Left colon (tissue), 2 donors: ENCODE data around the gene SCYL1. TPM values are rescaled to one million over a fixed set of nuclear protein-coding genes. Genes with fewer than 3 reads are reported as not detected.
"Not testable (repeated sequence)": the region's sequence is repeated elsewhere in the genome, so short reads cannot be mapped to it uniquely, and the experiment has no call there.

Experiments used
- ATAC-seq: fragments of 200-7000 bp; cut with Tn5 transposase; one replicate; pipeline ENCODE4 v1.9.1; 2020; ENCODE audit warnings: mild to moderate bottlenecking, moderate library complexity
- DNase-seq, 2 donors: peaks; one replicate each; pipeline ENCODE4 v3.0.0-alpha.2; 2020
- intact Hi-C, 2 donors: fragments of 100-400 bp; cut with DNase I in 1 of 2; cut with micrococcal nuclease in 1 of 2; formaldehyde crosslinking; loops; one replicate each; pipeline versions ENCODE4 v1.11.2 to v1.14.0; 2022; cut with DNase I, micrococcal nuclease
- total RNA-seq, 2 donors: library from RNA; stranded (reverse); fragmentation: NEBNext Ultra II Directional; extraction: Animal tissue kit (Norgen Biotek cat#: 25700); gene quantifications; one replicate each; pipeline ENCODE4 v1.2.1, GENCODE V29; 2021
- donor health status: DM: no; HTN: no; CAD: no.
- donor health status: DM: yes; HTN: yes; CAD: no.

SCYL1 gene
- total RNA-seq, 2 donors from 2014 or later: 58.4 to 70.8 TPM

DNA sequence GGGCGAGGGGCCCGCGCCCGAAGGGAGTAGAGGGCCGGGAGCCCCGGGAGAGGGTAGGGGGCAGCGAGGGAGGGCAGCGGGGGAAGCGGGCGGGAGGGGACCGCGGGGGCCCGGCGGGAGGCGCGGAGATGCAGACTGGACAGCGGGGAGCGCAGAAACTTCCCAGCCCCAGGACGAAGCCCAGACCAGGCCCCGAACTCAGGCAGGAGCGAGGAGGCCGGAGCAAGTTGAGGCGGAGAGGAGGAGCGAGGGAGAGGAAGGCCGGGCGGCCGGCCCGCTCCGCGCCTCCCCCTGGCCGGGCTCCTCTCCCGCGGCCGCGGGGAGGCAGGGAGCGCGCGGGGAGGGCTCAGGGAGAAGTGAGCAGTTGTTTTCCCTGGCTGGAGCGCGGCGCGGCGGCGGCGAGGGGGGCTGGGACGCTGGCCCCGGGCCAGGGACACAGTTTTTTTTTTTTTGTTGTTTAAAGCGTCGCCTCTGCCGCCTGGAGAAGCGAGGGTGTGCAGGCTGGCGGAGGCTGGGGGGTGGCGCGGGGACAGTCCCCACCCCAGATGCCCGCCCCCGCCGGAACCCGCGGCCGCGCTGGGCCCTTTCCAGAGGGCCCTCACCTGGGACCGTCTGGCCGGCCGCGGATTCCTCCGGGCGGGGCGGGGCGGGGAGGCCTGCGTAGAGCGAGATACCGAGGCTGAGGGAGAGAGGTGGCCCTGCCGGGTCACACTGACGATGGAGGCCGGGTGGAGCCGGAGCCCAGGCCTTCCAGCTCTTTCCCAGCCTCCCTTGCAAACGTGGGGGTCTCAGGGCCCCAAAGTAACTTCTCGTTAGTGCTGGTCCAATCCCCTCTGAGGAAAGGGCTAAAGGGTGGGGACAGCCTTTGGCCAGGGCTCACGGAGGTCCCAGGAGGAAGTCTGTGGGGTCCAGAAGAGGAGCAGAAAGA, 33.4 kb downstream of the SCYL1 start, which contains the start of gene LTBP3:
TSS of gene LTBP3 (minus strand) at position 358 of the 928 bp plus-strand sequence. CDS start 400 bp downstream, outside the sequence.
- peak in 1 of 2 donors; percentile 64 for DNase-seq
- intact Hi-C loops: no loop called here
- peak; percentile 63 for ATAC-seq

DNA sequence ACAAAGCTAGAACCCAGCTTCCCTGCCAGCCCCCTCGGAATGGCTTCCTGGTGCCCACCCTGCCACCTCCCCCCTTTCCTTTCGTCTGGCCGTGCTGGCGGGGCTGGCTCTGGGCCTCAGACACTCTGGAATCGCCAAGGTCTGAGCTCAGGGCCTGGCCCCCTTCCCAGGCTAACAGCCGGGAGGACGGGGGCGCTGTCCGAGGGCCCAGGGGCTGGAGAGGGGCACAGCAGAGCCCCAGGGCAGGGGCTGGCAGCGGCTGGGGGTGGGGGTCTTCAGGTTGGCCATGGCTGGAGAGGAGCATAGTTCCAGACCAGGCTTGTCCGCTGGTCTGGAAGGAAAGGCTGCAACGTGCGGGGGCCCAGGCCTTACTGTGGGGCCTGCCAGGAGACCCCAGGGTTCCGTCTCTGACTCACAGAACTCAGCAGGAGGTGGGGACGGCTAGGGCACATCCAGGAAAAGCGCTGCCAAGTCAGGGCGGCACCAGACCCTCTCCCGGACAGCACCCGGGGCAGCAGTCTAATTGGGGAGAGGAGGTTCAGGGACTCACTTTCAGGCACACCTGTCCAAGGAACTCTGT, 34.1 kb downstream of the SCYL1 start:
- intact Hi-C loops: no loop called here
- no peak for ATAC-seq
- peak in 1 of 2 donors; percentile 47 for DNase-seq

DNA sequence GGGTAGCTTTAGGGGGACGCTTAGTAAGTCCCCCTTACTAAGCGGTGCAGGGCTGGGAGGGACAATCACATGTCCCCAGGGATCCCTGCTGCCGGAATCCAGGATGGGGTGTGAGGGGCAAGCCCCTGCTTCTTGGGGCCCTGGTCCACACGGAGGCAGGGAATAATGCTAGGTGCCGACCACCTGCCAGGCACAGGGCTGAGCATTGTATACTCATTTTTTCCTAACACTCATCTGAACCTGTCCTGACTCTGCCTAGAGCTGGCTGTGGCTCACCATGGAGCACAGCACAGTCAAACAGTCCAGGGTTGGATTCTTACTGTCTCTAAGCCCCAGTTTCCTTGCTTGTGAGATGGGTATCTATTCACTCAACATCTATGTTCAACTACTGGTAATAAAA, 34.7 kb downstream of the SCYL1 start:
- no peak for DNase-seq
- intact Hi-C loops: no loop called here
- no peak for ATAC-seq

DNA sequence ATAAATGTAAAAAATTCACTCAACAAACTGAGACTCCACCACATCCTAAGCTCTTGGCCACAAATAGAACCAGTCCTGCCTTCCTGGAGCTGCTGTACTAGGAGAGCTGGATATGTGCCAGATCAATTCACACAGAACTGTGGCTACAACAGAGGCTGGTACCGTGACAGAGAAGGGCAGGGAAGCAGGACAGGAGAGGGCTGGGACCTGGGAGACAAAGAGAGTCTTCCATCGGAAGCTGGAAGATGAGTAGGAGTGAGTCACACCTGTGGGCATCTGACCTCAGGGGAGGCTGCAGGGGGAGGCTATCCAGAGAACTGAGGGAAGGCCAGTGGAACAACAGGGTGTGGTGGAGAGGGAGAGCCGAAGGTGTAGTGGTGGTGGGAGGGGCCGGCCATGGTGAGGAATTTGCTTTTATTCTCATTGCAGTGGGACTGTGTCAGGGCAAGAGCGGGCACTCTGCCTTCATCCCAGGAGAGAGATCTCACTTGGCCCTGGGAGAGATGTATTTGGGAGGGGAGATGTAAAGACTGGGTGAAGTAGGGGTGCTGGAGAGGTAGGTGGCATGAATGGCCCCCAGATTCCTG, 35.2 kb downstream of the SCYL1 start:
- intact Hi-C loops: loop anchor here in 1 of 2 donors (10.0 kb wide), 1 partner anchor 65 kb away; no protein-coding TSS in a partner anchor
- peak; percentile 61 for ATAC-seq
- peak; percentile 46 to 70 for DNase-seq

DNA sequence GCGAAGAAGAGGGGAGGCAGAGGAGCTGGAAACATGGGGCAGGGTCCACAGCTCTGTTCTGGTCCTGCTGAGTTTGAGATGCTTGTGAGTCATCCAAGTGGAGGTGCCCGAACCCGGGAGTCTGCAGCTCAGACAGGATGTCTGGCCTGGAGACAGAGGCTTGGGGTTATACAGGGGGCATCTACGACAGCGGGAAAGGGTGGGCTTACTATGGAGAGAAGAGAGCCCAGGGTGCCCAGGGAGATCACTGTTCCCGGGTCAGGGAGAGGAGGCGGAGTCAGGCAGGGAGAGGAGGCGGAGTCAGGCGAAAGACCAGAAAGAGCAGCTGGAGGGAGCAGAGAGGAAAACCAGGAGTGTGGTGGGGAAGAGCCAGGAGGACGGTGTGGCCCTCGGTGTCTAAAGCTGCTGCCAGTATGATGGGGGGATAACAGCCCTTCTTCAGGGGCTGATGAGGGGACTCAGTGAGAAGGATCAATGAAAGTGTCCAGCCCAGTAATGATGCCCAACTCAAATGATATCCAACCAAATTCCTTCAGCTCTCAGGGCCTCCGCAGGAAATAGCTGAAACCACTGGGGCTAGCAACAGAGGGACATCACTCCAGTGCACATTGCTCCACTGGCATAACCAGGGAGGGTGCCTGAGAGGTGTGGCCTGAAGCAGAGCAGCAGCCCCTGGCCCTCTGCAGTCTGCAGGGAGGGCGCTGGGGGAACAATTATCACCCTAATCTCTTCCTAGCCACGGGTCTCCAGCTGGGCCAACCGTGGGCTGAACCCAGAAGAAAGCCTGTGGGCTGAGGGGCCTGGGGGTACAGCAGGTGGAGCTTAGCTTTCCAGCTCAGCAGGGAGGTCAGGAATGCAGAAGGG, 35.9 kb downstream of the SCYL1 start:
- DNase-seq: peak in 1 of 2 donors; percentile 62
- intact Hi-C loops: loop anchor here in 1 of 2 donors (10.0 kb wide), 1 partner anchor 64 kb away; no protein-coding TSS in a partner anchor
- peak; percentile 28 for ATAC-seq

DNA sequence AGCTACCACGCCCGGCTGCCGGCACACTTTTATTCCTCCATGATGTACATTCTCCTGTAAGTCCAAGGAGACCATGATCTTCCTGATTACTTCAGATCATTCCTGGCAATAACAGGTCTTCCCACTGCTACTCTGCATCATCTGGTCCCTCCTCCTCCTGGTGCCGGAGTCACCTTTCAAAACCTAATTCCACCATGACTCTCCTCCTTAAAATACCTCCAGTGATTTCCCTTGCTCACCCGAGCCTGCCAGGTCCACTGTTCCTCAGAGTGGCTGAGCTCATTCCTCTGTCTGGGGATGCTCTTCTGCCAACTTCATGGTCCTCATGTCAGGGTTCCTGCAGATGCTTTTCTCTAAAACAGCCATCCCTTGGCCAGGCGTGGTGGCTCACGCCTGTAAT, 37.1 kb downstream of the SCYL1 start:
- ATAC-seq: no peak
- intact Hi-C loops: loop anchor here in 1 of 2 donors (10.0 kb wide), 1 partner anchor 63 kb away; no protein-coding TSS in a partner anchor
- DNase-seq: no peak

DNA sequence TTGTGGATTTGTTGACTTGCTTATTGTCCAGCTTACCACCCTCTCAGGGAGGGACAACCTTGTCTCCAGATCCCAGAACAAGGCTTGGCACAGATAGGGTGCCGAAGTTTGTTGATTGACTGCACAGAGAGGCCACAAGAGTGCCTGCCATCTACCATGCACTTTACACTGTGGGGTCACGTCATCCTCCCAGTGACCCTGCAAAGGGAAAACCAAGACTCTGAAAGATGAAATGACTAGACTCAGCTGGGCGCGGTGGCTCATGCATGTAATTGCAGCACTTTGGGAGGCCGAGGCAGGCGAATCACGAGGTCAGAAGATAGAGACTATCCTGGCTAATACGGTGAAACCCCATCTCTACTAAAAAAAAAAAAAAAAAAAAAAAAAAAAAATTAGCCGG, 37.9 kb downstream of the SCYL1 start:
- ATAC-seq (no peak), DNase-seq (no peak)
- intact Hi-C loops: loop anchor here in 1 of 2 donors (10.0 kb wide), 1 partner anchor 62 kb away; no protein-coding TSS in a partner anchor

DNA sequence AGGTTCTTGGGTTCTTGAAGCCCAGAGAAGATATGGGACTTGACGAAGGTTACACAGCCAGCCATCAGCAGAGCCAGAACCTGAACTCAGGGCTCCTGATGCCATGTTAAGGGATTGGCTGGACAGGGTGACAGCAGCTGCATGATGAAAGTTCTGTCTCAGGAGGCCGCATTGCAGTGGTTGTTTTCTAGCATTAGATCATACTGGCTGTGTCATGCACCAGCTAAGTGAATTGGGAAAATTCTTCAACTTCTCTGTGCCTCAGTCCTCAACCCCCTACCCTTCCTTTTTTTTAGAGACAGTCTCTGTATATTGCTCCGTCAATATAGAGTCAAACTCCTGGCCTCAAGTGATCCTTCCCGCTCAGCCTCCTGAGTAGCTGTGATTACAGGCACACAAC, 38.7 kb downstream of the SCYL1 start:
- intact Hi-C loops: loop anchor here in 1 of 2 donors (10.0 kb wide), 1 partner anchor 61 kb away; no protein-coding TSS in a partner anchor
- no peak for DNase-seq
- no peak for ATAC-seq

DNA sequence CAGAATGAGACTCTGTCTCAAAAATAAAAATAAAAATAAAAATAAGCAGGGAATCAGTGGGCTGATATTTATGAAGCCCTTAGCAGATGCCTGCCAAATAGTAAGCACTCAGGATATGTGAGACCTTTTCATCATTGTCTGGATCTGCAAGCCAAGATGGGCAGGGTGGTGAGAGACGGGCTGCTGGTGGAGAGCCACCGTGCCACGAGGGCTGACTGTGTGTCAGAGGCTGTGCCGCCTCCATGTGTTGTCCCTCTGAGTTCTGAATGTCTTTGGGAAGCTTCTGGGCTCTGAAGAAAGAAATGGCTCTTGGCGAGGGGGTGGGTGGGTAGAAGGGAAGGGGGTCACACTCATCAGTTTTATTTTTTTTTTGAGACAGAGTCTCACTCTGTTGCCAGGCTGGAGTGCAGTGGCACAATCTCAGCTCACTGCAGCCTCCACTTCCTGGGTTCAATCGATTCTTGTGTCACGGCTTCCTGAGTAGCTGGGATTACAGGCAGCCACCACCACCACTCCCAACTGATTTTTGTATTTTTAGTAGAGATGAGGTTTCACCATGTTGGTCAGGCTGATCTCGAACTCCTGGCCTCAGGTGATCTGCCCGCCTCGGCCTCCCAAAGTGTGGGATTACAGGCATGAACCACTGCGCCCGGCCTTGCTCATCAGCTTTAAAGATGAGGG, 40.1 kb downstream of the SCYL1 start:
- DNase-seq: not testable (repeated sequence)
- intact Hi-C loops: loop anchor here in 1 of 2 donors (10.0 kb wide), 1 partner anchor 60 kb away; no protein-coding TSS in a partner anchor

DNA sequence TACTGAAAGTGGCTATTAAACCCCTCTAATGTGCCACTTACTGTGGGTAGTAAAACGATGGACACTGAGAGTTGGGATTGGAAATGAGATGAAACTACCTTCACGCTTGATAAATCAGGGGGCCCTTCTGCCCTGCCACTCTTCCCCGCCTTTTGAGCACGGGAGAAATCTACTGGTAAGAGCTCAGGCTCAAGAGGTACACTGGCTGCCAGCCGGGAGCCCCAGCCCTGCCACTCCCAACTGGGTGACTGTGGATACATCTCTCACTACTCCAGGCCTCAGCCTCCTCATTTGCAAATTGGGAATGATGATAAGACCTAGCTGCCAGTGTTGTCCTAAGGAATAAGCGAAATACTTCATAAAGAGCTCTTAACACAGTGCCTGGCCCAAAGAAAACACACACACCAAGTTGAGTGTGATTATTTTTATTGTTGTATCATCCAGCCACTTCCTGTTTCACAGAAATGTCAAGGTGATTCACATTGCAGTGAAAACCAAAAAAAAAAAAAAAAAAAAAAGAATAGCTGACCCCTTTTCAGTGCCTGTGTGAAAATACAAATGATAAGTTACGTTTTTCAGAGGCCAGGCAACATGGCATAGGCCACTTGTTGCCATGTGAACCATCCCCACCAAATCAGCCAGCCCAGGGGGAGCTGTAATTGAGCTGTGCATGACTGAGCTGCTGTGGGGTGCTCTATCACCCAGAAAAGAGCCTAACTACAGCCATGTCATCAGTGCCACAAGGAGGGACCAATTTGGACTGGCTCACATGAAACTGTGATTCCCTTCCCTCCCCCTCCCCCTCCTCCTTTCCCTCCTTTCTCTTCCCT, 41.0 kb downstream of the SCYL1 start:
- intact Hi-C loops: loop anchor here in 1 of 2 donors (10.0 kb wide), 1 partner anchor 59 kb away; no protein-coding TSS in a partner anchor

More for the DNA sequence above, 40.1 kb downstream of the SCYL1 start:
- ATAC-seq: not testable (repeated sequence)

DNA sequence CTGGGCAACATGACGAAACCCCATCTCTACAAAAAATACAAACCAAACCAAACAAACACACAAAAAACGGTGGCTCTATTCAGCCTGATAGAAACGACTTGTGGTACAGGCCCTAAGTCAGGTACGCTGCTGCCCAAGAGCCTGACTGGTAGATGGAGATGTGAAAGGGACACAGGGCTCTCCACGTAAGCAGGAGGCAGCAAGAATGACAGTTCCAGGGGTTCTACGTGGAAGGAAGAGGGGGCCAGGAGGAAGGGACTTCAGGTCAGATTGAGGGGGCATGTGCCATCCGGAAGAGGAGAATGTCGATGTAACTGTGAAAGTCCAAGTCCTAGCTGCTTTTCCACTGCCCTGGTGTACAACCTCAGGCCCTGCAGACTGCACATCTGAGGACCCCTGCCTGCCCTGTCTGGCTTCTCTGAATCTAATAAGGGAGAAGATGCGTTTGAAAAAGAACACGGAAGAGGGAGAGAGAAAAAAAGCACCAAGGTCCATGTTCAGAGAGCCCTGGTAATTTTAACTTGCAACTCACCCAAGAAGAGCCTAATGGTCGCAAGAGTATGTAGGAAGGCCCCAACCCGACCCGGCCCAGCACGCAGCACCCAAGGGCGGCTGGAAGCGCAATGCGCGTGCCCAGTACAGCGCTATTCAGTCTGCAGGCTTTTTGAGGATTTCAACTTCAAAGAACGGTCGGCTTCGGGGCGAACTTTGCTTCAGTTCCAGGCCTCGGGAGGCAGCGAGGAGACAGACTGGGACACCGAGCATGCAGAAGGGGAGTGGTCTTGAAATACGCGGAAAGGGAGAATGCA, 44.5 kb downstream of the SCYL1 start:
- DNase-seq (no peak), ATAC-seq (peak; percentile 13)
- intact Hi-C loops: loop anchor here in 1 of 2 donors (10.0 kb wide), 1 partner anchor 55 kb away; no protein-coding TSS in a partner anchor

More for the DNA sequence above, 41.0 kb downstream of the SCYL1 start:
- no peak for ATAC-seq
- no peak for DNase-seq

DNA sequence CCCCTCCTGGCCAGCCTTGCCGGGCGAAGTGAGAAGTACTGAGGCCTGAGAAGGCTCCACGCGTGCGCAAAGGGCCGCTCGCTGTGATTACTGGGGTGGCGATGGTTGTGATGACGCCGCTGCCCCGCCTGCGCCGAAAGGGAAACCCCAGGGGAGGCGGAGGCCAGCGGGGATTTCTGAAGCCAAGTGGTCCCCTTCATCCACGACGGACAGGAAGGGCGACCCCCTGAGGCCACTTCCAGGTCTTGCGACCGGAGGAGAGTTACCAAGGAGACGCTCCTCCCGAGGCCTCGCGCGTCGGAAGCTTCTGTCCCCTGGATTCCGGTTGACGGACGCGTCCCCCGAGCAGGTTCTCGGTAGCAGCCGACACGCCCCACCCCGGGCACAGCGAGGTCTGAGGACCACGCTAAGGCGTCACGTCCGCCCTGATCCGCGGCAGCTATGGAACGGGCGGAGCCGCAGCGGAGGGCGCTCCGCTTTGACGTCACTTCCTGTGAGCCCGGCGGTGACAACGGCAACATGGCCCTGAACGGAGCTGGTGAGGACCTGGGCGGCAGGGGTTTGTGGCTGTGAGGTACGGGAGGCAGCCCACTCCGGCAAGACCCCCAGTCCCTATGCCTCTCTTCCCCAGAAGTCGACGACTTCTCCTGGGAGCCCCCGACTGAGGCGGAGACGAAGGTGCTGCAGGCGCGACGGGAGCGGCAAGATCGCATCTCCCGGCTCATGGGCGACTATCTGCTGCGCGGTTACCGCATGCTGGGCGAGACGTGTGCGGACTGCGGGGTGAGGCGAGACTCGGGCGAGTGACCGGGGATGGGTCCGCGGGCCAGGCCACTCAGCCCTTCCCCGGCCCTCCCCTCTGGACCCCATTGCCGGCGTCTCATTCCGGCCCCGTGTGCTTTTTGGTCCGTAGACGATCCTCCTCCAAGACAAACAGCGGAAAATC, 45.4 kb downstream of the SCYL1 start, which contains the start of gene ZNRD2:
TSS of gene ZNRD2 (plus strand) at position 505 of the 946 bp plus-strand sequence. CDS start at position 520, 15 bp downstream.
- DNase-seq (peak; percentile 98 to 99), ATAC-seq (peak; percentile 73)
- intact Hi-C loops: loop anchor here in 1 of 2 donors (10.0 kb wide), 1 partner anchor 55 kb away; no protein-coding TSS in a partner anchor

DNA sequence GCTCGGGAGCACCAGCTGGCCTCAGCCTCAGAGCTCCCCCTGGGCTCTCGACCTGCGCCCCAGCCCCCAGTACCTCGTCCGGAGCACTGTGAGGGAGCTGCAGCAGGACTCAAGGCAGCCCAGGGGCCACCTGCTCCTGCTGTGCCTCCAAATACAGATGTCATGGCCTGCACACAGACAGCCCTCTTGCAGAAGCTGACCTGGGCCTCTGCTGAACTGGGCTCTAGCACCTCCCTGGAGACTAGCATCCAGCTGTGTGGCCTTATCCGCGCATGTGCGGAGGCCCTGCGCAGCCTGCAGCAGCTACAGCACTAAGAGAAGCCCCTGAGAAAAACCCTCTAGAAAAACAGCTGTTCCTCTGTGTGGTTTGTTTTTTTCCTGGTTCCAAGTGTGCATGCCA, 46.5 kb downstream of the SCYL1 start:
- DNase-seq: no peak
- no peak for ATAC-seq
- intact Hi-C loops: no loop called here

DNA sequence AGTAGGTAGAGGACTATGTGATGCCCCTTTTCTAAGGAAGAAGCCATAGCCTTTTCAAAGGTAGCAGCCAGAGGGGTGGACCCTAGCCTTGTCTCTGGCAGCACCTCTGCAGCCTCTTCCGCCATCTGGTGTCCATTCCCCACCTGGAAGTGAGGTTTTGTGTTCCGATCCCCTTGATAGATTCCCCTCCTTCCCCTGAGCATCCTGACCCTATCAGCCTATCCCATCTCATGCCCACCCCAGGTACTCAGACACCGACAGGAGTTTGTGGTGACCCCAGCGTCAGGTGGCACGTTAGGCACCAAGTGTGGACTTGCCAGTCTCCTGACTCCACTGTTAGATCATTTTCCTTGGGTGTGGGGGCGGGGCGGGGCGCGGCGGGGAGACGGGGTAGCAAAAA, 47.1 kb downstream of the SCYL1 start:
- intact Hi-C loops: no loop called here
- no peak for ATAC-seq

More for the DNA sequence above, 47.1 kb downstream of the SCYL1 start:
- peak in 1 of 2 donors; percentile 53 for DNase-seq
